Measurements from ENCODE around the gene SHC2.
"Not testable (repeated sequence)": the region's sequence is repeated elsewhere in the genome, so short reads cannot be mapped to it uniquely, and the experiment has no call there.

Gene SHC2

GRCh38 chr19:468587-469256 lies 7.9 kb upstream of the SHC2 start:
- no peak for DNase-seq

- DNase-seq: no peak
Measured at GRCh38 chr19:467554-467953, 6.7 kb upstream of the SHC2 start.

- DNase-seq: no peak
Measured at GRCh38 chr19:465056-465816, 4.4 kb upstream of the SHC2 start.

GRCh38 chr19:464208-464545 lies 3.3 kb upstream of the SHC2 start:
- no peak for DNase-seq

GRCh38 chr19:463483-464207 lies 2.8 kb upstream of the SHC2 start:
- DNase-seq: no peak

GRCh38 chr19:461721-462551 lies 1.1 kb upstream of the SHC2 start:
- DNase-seq: no peak

GRCh38 chr19:459724-460511 lies 915 bp downstream of the SHC2 start:
- DNase-seq: peak in 1 of 2 experiments; percentile 22

GRCh38 chr19:458091-459042 lies 2.5 kb downstream of the SHC2 start:
- no peak for DNase-seq

GRCh38 chr19:457636-458035 lies 3.2 kb downstream of the SHC2 start:
- no peak for DNase-seq

GRCh38 chr19:456547-457110 lies 4.2 kb downstream of the SHC2 start:
- DNase-seq: no peak

- no peak for DNase-seq
Measured at GRCh38 chr19:455851-456546, 4.8 kb downstream of the SHC2 start.

- no peak for DNase-seq
Measured at GRCh38 chr19:455031-455705, 5.7 kb downstream of the SHC2 start.

- DNase-seq: no peak
Measured at GRCh38 chr19:453606-454005, 7.2 kb downstream of the SHC2 start.

- no peak for DNase-seq
Measured at GRCh38 chr19:452829-453228, 8.0 kb downstream of the SHC2 start.

- DNase-seq: not testable (repeated sequence)
Measured at GRCh38 chr19:450912-451481, 9.8 kb downstream of the SHC2 start.

GRCh38 chr19:449916-450315 lies 10.9 kb downstream of the SHC2 start:
- no peak for DNase-seq

GRCh38 chr19:447816-448560 lies 12.8 kb downstream of the SHC2 start:
- DNase-seq: no peak

GRCh38 chr19:447064-447426 lies 13.8 kb downstream of the SHC2 start:
- DNase-seq: no peak
